Hematopoietic multipotent progenitor cell treated with erythropoietin and hydrocortisone succinate and interleukin-3 and kit ligand, for 15 days (in vitro differentiated cells): Measurements from ENCODE around the gene VAPB.
A peak's percentile ranks its signal among the peaks of the same experiment; 100 is the strongest.

ENCODE experiments used
- DNase-seq: peaks from one replicate; pipeline ENCODE4 v3.0.0-alpha.2; 2015; ENCODE audit warnings: low spot score

Gene VAPB

GRCh38 chr20:58377766-58378401 lies 11.1 kb upstream of the VAPB start:
- DNase-seq = no peak

DNA sequence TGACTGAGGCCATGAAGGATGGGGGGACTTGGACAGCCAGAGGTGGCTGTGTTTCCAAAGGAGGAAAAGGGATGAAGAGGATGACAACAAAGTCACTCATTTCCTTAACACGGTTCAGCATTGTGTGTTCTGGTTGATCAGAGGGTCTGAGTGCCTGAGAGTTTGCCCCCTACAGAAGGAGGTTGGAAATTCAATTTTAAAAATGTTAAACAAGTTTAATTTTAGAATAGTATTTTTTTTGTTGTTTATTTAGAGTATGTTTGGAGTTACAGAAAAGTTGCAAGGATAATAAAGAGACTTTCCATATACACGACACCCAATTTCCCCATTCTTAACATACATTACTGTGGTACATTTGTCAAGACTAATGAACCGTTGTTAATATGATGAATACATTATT lies 10.3 kb upstream of the VAPB start:
- DNase-seq = no peak

- no peak for DNase-seq
Measured at GRCh38 chr20:58381627-58382026, 7.4 kb upstream of the VAPB start.

DNA sequence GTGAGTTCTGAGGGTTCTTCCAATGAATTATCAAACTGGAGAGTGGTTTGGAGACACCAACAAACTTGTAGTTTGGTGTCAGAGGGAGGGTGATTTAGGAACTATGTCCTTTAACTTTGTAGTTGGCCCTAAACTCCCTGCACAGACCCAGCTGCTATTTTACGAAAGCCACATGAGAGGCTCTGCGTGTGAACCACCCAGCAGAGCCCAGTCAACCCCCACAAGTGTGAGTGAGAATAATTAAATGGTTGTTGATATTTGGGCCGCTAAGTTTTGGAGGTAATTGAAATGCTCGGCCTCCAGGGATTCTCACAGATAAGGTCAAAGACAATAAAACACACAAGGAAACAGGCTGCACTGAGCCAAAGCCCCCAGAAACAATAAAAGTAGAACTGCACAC lies 6.9 kb upstream of the VAPB start:
- DNase-seq = no peak

GRCh38 chr20:58384821-58385220 lies 4.2 kb upstream of the VAPB start:
- DNase-seq = no peak

GRCh38 chr20:58388028-58388601 lies 914 bp upstream of the VAPB start:
- no peak for DNase-seq

- DNase-seq = peak; percentile 50
Measured at GRCh38 chr20:58389324-58389967, 417 bp downstream of the VAPB start.

- peak; percentile 40 for DNase-seq
Measured at GRCh38 chr20:58389968-58390658, 1.1 kb downstream of the VAPB start.

DNA sequence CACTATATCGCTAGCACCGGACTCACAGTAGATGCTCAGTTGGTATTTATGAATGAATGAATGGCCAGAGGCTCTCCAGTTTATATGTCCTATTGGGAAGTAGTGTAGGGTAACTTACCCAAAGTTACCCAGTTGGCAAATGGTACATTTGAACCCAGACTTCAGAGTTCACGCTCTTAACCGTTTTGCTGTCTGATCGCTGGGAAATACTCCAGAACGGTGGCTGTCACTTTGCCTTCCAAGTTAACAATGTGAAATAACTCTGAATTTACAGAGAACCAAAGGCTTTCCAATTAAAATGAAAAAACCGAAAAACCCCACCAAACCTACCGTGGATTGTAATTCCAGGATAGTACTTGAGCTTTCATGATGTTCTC lies 1.6 kb downstream of the VAPB start:
- DNase-seq = no peak

DNA sequence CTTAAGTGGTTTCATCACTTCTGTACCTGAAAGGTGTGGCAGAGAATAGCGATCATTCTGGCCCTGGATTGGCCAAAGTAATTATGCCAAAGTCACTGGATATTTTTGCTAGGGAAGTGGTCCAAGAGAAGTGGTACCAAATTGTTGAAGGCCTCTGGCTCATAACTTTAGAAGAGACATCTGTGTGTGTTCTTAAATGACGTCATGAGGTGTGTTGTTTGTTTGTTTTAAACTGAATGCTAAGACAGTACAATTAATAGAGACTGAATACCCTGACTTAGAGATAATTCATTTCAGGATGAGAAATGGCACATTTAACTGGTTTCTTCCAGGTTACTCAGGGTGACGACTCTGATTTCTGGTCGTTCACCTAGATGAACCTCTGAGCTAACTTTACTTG lies 3.3 kb downstream of the VAPB start:
- DNase-seq = no peak

DNA sequence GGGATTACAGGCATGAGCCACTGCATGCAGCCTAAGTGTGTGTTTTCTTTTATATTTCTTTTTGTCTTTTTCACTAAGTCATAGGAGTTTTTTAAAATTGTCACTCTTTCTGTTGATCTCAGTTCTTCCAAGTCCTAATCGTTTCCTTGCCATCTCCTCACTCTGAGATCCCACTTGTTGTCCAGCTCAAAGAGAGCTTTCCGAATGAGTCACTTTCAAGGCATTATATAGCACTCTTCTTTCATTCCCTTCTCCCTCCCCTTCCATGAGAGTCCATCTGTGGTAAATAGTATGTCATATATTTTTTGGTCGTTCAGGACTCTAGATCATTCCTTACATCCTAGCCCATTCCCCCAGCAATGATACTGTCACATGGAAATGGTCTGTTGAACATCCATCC lies 4.3 kb downstream of the VAPB start:
- DNase-seq = no peak

- DNase-seq = no peak
Measured at GRCh38 chr20:58394801-58395200, 5.8 kb downstream of the VAPB start.

DNA sequence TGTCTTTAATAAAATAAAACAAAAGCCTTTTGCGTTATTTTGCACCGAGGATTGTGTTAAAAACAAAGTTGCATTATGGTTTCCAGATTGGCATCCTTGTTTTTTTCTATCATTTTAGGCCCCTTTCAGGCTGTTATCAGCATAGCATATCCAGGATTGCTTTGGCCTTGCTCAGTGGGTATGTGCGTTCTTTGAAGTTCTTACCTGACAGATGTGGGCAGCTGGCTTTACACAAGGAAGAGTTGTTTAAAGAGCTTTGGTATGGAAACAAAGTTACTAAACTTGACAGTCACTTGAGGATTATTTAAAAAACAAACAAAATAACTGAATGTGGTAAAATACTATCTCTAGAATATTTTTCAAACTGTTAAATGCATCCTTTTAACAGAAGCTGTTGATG lies 6.6 kb downstream of the VAPB start:
- DNase-seq = no peak

- no peak for DNase-seq
Measured at GRCh38 chr20:58397429-58397828, 8.4 kb downstream of the VAPB start.

GRCh38 chr20:58398254-58398653 lies 9.2 kb downstream of the VAPB start:
- DNase-seq = no peak

DNA sequence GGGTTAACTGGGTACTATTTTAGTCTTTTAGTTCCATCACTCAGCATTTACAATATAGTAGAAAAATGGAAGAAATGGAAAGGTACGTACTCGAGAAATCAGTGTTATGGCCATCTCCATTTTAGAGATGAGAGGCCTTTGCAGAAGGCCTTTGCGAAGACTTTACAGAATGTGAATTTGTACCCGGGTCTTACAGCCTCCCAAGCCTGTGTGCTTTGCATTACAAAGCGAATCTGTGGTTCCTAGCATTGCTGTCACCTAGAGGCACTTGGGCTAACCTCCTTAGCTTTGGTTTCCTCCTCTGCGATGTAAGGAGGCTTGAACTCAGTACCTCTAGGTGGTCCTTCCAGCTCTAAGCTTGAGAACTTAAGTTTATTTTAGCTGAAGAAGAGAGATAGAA lies 10.9 kb downstream of the VAPB start:
- no peak for DNase-seq

DNA sequence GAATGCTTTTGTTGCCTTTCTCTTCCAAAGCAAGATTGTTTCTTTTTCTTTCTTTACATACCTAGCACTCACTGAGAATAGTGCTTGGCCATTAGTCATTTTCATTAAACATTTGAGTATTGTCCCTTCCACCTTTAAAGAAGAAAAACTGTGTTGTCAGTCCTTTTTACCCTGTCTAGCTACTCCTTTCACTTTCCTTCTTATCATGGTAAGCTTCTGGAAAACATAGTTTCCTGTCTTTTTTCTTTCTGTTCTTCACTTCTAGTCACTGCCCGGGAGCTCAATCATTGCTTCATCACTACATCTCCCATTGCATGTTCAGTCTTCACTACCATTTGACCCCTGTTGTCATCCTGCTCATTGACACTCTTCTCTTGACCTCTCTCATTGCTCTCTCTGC lies 12.1 kb downstream of the VAPB start:
- no peak for DNase-seq

GRCh38 chr20:58402305-58402704 lies 13.3 kb downstream of the VAPB start:
- no peak for DNase-seq

GRCh38 chr20:58402827-58403226 lies 13.8 kb downstream of the VAPB start:
- DNase-seq = no peak

GRCh38 chr20:58403272-58403671 lies 14.2 kb downstream of the VAPB start:
- DNase-seq = no peak

DNA sequence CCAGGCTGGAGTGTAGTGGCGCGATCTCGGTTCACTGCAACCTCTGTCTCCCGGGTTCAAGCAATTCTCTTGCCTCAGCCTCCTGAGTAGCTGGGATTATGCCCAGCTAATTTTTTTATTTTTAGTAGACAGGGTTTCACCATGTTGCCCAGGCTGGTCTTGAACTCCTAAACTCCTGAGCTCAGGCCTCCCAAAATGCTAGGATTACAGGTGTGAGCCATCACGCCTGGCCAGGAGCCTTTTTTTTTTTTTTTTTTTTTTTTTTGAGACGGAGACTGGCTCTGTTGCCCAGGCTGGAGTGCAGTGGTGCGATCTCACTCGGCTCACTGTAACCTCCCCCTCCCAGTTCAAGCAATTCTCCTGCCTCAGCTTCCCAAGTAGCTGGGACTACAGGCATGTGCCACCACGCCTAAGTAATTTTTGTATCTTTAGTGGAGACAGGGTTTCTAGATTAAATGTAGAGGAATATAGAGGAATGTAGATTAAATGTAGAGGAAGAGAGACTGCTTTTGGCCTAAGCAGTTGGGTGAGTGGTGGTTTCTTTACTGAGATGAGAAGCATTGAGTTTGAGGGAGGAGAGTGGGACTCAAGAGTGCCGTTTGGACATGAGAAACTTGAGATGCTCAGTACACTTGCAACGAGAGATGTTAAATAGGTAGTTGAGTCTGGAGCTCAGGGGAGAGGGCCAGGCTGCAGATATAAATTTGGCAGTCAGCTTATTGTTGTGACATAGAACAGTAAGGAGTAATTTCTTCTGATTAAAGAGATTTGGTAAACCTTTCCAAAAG lies 16.7 kb downstream of the VAPB start:
- DNase-seq = no peak

DNA sequence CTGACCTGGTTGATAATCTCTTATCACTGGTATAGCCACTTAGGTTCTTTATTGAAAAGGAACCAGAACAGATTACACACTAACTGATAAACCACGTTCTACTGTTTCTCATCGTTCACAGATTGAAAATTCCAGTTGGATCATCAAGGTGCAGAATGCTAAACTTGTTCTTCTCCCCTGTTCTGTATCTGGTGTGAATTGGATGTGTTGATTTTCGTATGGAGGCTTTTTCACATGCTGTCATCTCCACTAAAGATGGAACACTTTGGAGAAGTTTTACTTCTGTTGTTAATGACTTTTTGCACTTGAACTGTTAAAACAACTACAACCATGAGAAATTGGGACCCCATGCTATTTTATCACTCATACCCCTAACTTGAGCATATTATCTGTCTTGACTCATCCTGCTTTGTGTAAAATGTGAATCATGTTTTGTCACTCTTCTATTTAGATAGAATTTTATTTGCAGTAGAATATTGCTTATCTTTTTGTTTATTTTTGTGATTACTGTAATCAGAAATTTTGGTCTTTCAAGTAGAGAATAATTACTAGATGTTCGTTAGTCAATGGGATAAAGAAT lies 17.5 kb downstream of the VAPB start:
- no peak for DNase-seq
